Mucosa of descending colon (tissue), 3 donors: ENCODE results near the gene ERC1. TPM values are rescaled to one million over a fixed set of nuclear protein-coding genes. Genes with fewer than 3 reads are reported as not detected.

ENCODE experiments used
- ATAC-seq: fragments of 200-7000 bp; cut with Tn5 transposase; one replicate; pipeline ENCODE4 v1.9.1; 2020; ENCODE audit warnings: mild to moderate bottlenecking, moderate library complexity
- DNase-seq, 3 donors: peaks; one replicate each; pipeline ENCODE4 v3.0.0-alpha.2; 2020
- H3K36me3 ChIP-seq: fragments of 200-600 bp; one replicate; pipeline ENCODE4 v1.8.0; 2021; ENCODE audit warnings: low read depth, mild to moderate bottlenecking
- H3K4me1 ChIP-seq: fragments of 200-600 bp; one replicate; pipeline ENCODE4 v1.8.0; 2021; ENCODE audit warnings: low read depth, mild to moderate bottlenecking
- H3K4me3 ChIP-seq: fragments of 200-600 bp; one replicate; pipeline ENCODE4 v1.8.0; 2021; ENCODE audit warnings: mild to moderate bottlenecking
- H3K9me3 ChIP-seq: fragments of 200-600 bp; one replicate; pipeline ENCODE4 v1.8.0; 2021; ENCODE audit warnings: mild to moderate bottlenecking
- CTCF ChIP-seq: fragments of 200-600 bp; IDR thresholded peaks from one replicate; pipeline ENCODE4 v1.8.0; 2022; ENCODE audit warnings: antibody characterized with exemption, mild to moderate bottlenecking
- intact Hi-C, 2 donors: fragments of 100-400 bp; cut with DNase I in 1 of 2; cut with micrococcal nuclease in 1 of 2; formaldehyde crosslinking; loops; one replicate each; pipeline versions ENCODE4 v1.11.0 to v1.11.1; 2022; cut with DNase I, micrococcal nuclease
- total RNA-seq, 3 donors: library from RNA; stranded (reverse); fragmentation: NEBNext Ultra II Directional in 2 of 3; extraction: Animal tissue kit (Norgen Biotek cat#: 25700) in 2 of 3; gene quantifications; one replicate each; pipeline versions ENCODE4 v1.2.1 to v1.2.4, GENCODE V29; 2021 to 2023
- donor health status: DM: no; HTN: no; CAD: no; lungs with moderate emphysema.
- donor health status: DM: no; HTN: no; CAD: no.
- donor health status: DM: no; HTN: yes; CAD: no.

ERC1 gene
- total RNA-seq, 3 donors from 2014 or later = 42.6 to 76.3 (median 49.6) TPM

DNA sequence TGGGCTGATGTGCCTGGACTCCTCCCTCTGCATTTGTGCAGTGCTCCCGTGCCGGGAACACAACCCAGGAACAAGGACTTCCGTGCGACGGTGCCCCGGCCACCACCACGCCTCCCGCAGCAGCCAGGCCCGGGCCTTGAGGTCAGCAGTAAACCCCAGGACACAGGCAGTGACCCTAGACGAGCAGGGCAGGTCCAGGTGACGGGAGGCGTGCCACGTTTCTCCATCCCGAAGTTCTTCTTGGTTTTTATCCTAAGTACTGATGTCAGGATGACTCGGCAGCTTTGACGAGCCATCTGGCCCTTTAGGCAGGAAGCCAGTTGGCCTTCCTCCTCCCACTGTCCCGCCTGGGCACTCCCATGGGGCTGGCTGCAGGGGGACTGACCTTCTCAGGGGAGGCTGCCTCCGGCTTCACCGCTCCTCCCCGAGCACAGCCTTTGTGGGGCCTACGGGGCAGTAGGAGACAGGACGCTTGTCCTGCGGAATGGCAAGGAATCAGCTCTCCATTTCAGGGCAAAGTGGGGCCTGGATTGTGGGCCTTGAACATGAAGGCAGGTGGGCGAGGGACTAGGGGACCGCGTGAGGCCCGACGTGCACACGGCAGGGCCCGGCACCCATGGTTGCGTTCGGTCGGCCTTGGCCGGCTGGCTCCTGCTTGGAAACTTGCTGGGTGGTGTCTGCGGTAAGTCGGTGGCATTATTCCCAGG, 509.2 kb downstream of the ERC1 start:
- Histone ChIP-seq H3K4me1 (no peaks in the 10 kb centered on the region), H3K4me3 (no peak overlapping the region), H3K36me3 (no peaks in the 10 kb centered on the region), H3K9me3 (no peaks in the 10 kb centered on the region)
- peak in 2 of 3 donors; percentile 29 to 49 for DNase-seq
- intact Hi-C loops = no loop called here
- ATAC-seq = no peak
- no peak for TF ChIP-seq CTCF

GRCh38 chr12:1501001-1501400, 510.0 kb downstream of the ERC1 start:
- intact Hi-C loops = no loop called here
- Histone ChIP-seq H3K4me3 (no peak overlapping the region), H3K4me1 (no peaks in the 10 kb centered on the region), H3K36me3 (no peaks in the 10 kb centered on the region), H3K9me3 (no peaks in the 10 kb centered on the region)
- TF ChIP-seq CTCF = no peak
- ATAC-seq (no peak), DNase-seq (no peak)

DNA sequence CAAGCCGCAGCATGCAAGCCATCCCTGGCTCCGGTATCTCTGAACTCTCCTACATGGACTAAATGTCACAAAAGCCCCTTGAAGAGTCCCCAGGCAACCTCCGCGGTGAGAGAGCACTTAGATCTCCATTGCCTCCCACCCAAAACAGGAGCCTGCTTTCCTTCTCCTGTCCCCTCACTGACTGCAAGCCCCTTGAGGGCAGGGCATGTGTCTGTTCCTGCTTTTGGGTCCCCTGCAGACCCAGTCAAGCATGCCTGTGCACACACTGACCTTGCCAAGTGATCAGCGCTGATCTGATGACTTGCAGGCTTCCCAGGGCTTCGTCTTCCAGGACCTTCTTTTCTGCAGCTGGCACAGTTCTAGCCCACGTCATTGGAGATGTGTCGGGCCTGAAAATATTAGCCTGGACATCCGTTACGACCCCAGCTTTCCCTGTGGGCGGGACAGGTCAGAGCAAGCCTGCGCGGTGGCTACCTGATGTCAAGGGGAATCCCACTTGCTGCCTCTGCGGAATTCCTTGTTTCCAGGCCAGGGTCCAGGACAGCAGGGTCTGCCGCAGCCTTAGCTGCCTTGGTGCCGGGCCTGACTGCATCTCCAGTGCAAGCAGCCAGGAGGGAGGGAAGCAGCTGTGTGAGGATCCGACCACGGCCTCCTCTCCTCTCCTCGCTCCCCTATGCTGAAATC, 510.8 kb downstream of the ERC1 start:
- no peak for ATAC-seq
- Histone ChIP-seq H3K9me3 (no peaks in the 10 kb centered on the region), H3K36me3 (no peaks in the 10 kb centered on the region), H3K4me1 (no peaks in the 10 kb centered on the region), H3K4me3 (no peak overlapping the region)
- TF ChIP-seq CTCF = no peak
- DNase-seq = no peak
- intact Hi-C loops = no loop called here

GRCh38 chr12:1502379-1502720, 511.3 kb downstream of the ERC1 start:
- DNase-seq = no peak

DNA sequence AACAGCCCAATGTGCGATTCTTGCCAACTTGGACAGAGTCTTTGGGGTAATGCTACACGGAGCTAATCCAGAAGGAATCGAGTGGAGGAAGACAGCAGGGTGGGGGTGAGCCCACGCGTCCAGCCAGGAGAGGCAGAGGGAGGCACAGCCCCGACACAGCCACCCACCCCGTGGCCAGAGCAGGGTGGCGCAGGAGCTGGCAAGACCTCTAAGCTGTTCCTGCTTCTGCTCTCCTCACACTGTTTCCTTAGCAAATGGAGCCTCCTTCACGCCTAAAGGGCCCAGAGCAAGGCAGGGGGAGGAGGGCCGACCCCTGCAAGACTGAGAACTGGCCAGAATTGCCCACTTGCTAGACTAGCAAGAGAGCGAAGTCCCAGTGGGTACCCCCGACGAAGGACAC, 511.8 kb downstream of the ERC1 start:
- DNase-seq = no peak
- intact Hi-C loops = no loop called here

More at GRCh38 chr12:1502379-1502720, 511.3 kb downstream of the ERC1 start:
- no peak for ATAC-seq
- H3K4me1 ChIP-seq = no peaks in the 10 kb centered on the region
- no peaks in the 10 kb centered on the region for H3K36me3 ChIP-seq
- no peaks in the 10 kb centered on the region for H3K9me3 ChIP-seq
- H3K4me3 ChIP-seq = no peak overlapping the region
- no peak for TF ChIP-seq CTCF
- intact Hi-C loops = no loop called here

More for the DNA sequence above, 511.8 kb downstream of the ERC1 start:
- TF ChIP-seq CTCF = no peak
- H3K4me3 ChIP-seq = no peak overlapping the region
- no peaks in the 10 kb centered on the region for H3K4me1 ChIP-seq
- no peak for ATAC-seq
- no peaks in the 10 kb centered on the region for H3K36me3 ChIP-seq
- no peaks in the 10 kb centered on the region for H3K9me3 ChIP-seq
